OCI-LY1 (cell line): ENCODE results near the gene MTMR3.

Experiments
- EZH2 ChIP-seq: fragments of 200-600 bp; sonication (generic), shearing (Covaris generic); IDR thresholded peaks from 2 replicates; pipeline ENCODE4 v1.8.0; 2017; ENCODE audit warnings: borderline replicate concordance, mixed run types, mild to moderate bottlenecking, antibody characterized with exemption, low read length, moderate library complexity, mixed read lengths
- TF ChIP-seq, protein P1 (sequence below): fragments of 200-600 bp; sonication (generic), shearing (Covaris generic); IDR thresholded peaks from 2 replicates; pipeline ENCODE4 v1.5.1; 2017; ENCODE audit warnings: mild to moderate bottlenecking, antibody characterized with exemption, low read length, moderate library complexity, mixed read lengths

GRCh38 chr22:30057375-30057774, 174.4 kb downstream of the MTMR3 start:
- TF ChIP-seq, protein P1, sequence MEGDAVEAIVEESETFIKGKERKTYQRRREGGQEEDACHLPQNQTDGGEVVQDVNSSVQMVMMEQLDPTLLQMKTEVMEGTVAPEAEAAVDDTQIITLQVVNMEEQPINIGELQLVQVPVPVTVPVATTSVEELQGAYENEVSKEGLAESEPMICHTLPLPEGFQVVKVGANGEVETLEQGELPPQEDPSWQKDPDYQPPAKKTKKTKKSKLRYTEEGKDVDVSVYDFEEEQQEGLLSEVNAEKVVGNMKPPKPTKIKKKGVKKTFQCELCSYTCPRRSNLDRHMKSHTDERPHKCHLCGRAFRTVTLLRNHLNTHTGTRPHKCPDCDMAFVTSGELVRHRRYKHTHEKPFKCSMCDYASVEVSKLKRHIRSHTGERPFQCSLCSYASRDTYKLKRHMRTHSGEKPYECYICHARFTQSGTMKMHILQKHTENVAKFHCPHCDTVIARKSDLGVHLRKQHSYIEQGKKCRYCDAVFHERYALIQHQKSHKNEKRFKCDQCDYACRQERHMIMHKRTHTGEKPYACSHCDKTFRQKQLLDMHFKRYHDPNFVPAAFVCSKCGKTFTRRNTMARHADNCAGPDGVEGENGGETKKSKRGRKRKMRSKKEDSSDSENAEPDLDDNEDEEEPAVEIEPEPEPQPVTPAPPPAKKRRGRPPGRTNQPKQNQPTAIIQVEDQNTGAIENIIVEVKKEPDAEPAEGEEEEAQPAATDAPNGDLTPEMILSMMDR, result no peak
- no peak for TF ChIP-seq EZH2
